H1 (cell line): Measurements from ENCODE around the gene SCYL1. TPM values are rescaled to one million over a fixed set of nuclear protein-coding genes. Genes with fewer than 3 reads are reported as not detected.

Experiments
- ATF3 ChIP-seq: IDR thresholded peaks from 2 replicates; pipeline ENCODE4 v1.6.1; 2011; ENCODE audit warnings: low read depth, mild to moderate bottlenecking, low read length; ENCODE audit not compliant: insufficient read depth
- BCL11A ChIP-seq, 2 experiments: IDR thresholded peaks; one replicate each; pipeline ENCODE4 v1.6.1; 2011; ENCODE audit warnings: low read depth in 2 of 2, low read length in 2 of 2, mild to moderate bottlenecking in 2 of 2
- CHD1 ChIP-seq: IDR thresholded peaks from 2 replicates; pipeline ENCODE4 v1.6.1; 2012; ENCODE audit warnings: low read depth, low read length, improper control_type of control experiment
- CHD2 ChIP-seq: IDR thresholded peaks from 2 replicates; pipeline ENCODE4 v1.6.1; 2012; ENCODE audit warnings: low read length, improper control_type of control experiment
- CREB1 ChIP-seq: IDR thresholded peaks from 2 replicates; pipeline ENCODE4 v1.6.1; 2012; ENCODE audit warnings: inconsistent platforms
- CTCF ChIP-seq, 3 experiments: IDR thresholded peaks; 1 replicate in 2 of 3; 2 replicates in 1 of 3; pipeline versions ENCODE4 v1.5.1 to v1.6.1; 2011; ENCODE audit warnings: low read length in 3 of 3, mild to moderate bottlenecking in 3 of 3, inconsistent platforms in 2 of 3, low read depth in 1 of 3, moderate library complexity in 1 of 3; ENCODE audit not compliant: insufficient read depth in 1 of 3; ENCODE audit errors: control extremely low read depth in 1 of 3
- E2F6 ChIP-seq: IDR thresholded peaks from 2 replicates; pipeline ENCODE4 v1.6.1; 2012; ENCODE audit warnings: inconsistent platforms
- EZH2 ChIP-seq: fragments of 200-600 bp; sonication (generic); IDR thresholded peaks from 2 replicates; pipeline ENCODE4 v1.7.1; 2012; ENCODE audit warnings: low read depth, mild to moderate bottlenecking, moderate library complexity, low read length, inconsistent platforms; ENCODE audit not compliant: severe bottlenecking
- HDAC6 ChIP-seq: IDR thresholded peaks from one replicate; pipeline ENCODE4 v1.7.1; 2012; ENCODE audit warnings: low read depth, mild to moderate bottlenecking, inconsistent platforms, low read length, moderate library complexity
- KDM1A ChIP-seq: fragments of 200-600, 300-600 bp; sonication (generic); IDR thresholded peaks from 2 replicates; pipeline ENCODE4 v1.7.1; 2016; ENCODE audit warnings: mild to moderate bottlenecking, low read length, borderline replicate concordance
- POLR2AphosphoS5 ChIP-seq: IDR thresholded peaks from 2 replicates; pipeline ENCODE4 v1.6.1; 2011; ENCODE audit warnings: low read depth, low read length
- POU5F1 ChIP-seq: IDR thresholded peaks from 2 replicates; pipeline ENCODE4 v1.6.1; 2011; ENCODE audit warnings: low read depth, mild to moderate bottlenecking, low read length, moderate library complexity
- RNF2 ChIP-seq: fragments of 200-900, 300-1000 bp; sonication (generic); IDR thresholded peaks from 2 replicates; pipeline ENCODE4 v1.7.1; 2016; ENCODE audit warnings: borderline replicate concordance, low read depth, mild to moderate bottlenecking, antibody characterized with exemption, low read length; ENCODE audit not compliant: poor library complexity, severe bottlenecking; ENCODE audit errors: missing control alignments
- RXRA ChIP-seq: IDR thresholded peaks from 2 replicates; pipeline ENCODE4 v1.6.1; 2011; ENCODE audit warnings: low read depth, mild to moderate bottlenecking, low read length, moderate library complexity; ENCODE audit not compliant: insufficient read depth
- SIN3A ChIP-seq, 2 experiments: IDR thresholded peaks in 1 of 2; conservative IDR thresholded peaks in 1 of 2; 2 replicates each; pipeline ENCODE4 v1.6.1; 2011 to 2012; ENCODE audit warnings: low read length in 2 of 2, improper control_type of control experiment in 1 of 2, low read depth in 1 of 2, mild to moderate bottlenecking in 1 of 2
- SIRT6 ChIP-seq: IDR thresholded peaks from one replicate; pipeline ENCODE4 v1.7.1; 2012; ENCODE audit warnings: low read length, inconsistent platforms
- SP4 ChIP-seq: IDR thresholded peaks from 2 replicates; pipeline ENCODE4 v1.6.1; 2012; ENCODE audit warnings: low read length, inconsistent platforms
- TAF1 ChIP-seq: IDR thresholded peaks from 2 replicates; pipeline ENCODE4 v1.6.1; 2011; ENCODE audit warnings: mild to moderate bottlenecking, low read depth, low read length
- TAF7 ChIP-seq: optimal IDR thresholded peaks from 2 replicates; pipeline ENCODE3; 2011; ENCODE audit warnings: low read depth, mild to moderate bottlenecking, inconsistent platforms, low read length, moderate library complexity, borderline replicate concordance
- TBP ChIP-seq: IDR thresholded peaks from 2 replicates; pipeline ENCODE4 v1.6.1; 2011; ENCODE audit warnings: low read depth, low read length, improper control_type of control experiment
- polyA plus RNA-seq, 7 experiments: library from polyadenylated mRNA; depleted of rRNA in 3 of 7; stranded (reverse) in 5 of 7; unstranded in 2 of 7; fragments of >200 nt in 5 of 7; fragments of 200-250 nt in 2 of 7; gene quantifications; 1 replicate in 5 of 7; 2 replicates in 1 of 7; 4 replicates in 1 of 7; pipeline versions ENCODE4 v1.2.1 to v1.2.3, GENCODE V29; 2011 to 2013; ENCODE audit warnings: missing spikeins in 2 of 7, mixed read lengths in 2 of 7
- total RNA-seq: library from RNA; stranded (reverse); fragmentation: NEBNext Ultra II Directional; extraction: Animal tissue kit (Norgen Biotek cat#: 25700); gene quantifications from 2 replicates; pipeline ENCODE4 v1.2.1, GENCODE V29; 2021

SCYL1 gene
- total and polyA plus RNA-seq, 2 of the 8 experiments (the other 6 are each of a cell fraction or from before 2014, with no cell fraction given) = 59.8 to 77.7 TPM

DNA sequence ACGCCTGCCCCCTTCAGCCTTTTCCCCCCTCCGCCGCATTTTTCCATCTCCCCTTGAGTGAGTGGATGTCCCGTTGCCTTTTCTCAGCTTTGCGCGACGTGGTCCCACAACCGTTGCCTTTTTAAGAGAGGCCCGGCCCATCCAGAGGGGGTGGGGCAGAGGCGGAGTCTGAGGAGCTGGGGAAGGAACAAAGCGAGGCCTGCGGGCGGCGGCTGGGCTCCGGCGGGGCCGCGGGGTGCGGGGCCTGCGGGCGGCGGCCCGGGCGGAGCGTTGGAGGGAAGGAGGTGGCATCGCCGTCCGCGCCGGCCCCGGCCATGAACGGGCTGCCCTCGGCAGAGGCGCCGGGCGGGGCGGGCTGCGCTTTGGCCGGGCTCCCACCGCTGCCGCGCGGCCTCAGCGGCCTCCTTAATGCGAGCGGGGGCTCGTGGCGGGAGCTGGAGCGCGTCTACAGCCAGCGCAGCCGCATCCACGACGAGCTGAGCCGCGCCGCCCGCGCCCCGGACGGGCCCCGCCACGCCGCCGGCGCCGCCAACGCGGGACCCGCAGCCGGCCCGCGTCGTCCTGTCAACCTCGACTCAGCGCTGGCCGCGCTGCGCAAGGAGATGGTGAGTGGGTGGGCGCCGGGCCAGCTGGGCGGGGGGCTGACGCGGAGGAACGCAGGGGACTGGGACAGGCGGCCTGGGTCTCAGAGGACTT lies 47.6 kb downstream of the SCYL1 start, which contains the start of gene FAM89B (continued):
- no peak for TF ChIP-seq ATF3
- no peak for TF ChIP-seq TAF1
- no peak for TF ChIP-seq CREB1
- no peak for TF ChIP-seq CHD1
- TF ChIP-seq TBP = no peak
- peak in 1 of 2 experiments; percentile 19; a peak in 1 of 4 replicates for TF ChIP-seq SIN3A (conservative IDR thresholded peaks at IDR 0.05 in 1 of 2, IDR thresholded peaks at IDR 0.05 in 1 of 2; ENCODE audit: low read depth in 1 of 2, low read length in 2 of 2)
- no peak for TF ChIP-seq CTCF (IDR thresholded peaks at IDR 0.05; ENCODE audit: control extremely low read depth in 1 of 3, insufficient read depth in 1 of 3, low read depth in 1 of 3, low read length in 3 of 3)
- no peak for TF ChIP-seq BCL11A (IDR thresholded peaks at IDR 0.05; ENCODE audit: low read depth in 2 of 2, low read length in 2 of 2)
- no peak for TF ChIP-seq EZH2
- no peak for TF ChIP-seq HDAC6
- no peak for TF ChIP-seq RNF2
- TF ChIP-seq E2F6 = no peak; the same call in 1 of the 2 replicates
- TF ChIP-seq TAF7 = no peak
- no peak for TF ChIP-seq SIRT6
- TF ChIP-seq KDM1A = no peak
- TF ChIP-seq CHD2 = no peak
- TF ChIP-seq POLR2AphosphoS5 = no peak
- no peak for TF ChIP-seq RXRA
- TF ChIP-seq POU5F1 = no peak
- 0 out of 2 replicates have a peak, but pooled peaks have one; percentile 27 for TF ChIP-seq SP4
